Activated CD4-positive, alpha-beta T cell treated with anti-CD3 and anti-CD28 coated beads, Interleukin-2, amount 10 ng/mL, durations not matched to agents 24 days and 14 days (primary cell): ENCODE data around the gene KRT25. TPM values are rescaled to one million over a fixed set of nuclear protein-coding genes. Genes with fewer than 3 reads are reported as not detected.
"Not testable (repeated sequence)": the region's sequence is repeated elsewhere in the genome, so short reads cannot be mapped to it uniquely, and the experiment has no call there.

ENCODE experiments used
- DNase-seq: peaks from one replicate; pipeline ENCODE4 v3.0.0; 2022
- H3K27ac Mint-ChIP-seq: one replicate; pipeline ENCODE4 v1.8.0; 2022; ENCODE audit warnings: mild to moderate bottlenecking, mixed read lengths
- H3K27me3 Mint-ChIP-seq: one replicate; pipeline ENCODE4 v1.8.0; 2022; ENCODE audit warnings: mixed read lengths
- H3K36me3 Mint-ChIP-seq: one replicate; pipeline ENCODE4 v1.8.0; 2022; ENCODE audit warnings: low read depth, mild to moderate bottlenecking, mixed read lengths
- H3K4me1 Mint-ChIP-seq: one replicate; pipeline ENCODE4 v1.8.0; 2021; ENCODE audit warnings: mixed read lengths
- H3K4me3 Mint-ChIP-seq: one replicate; pipeline ENCODE4 v1.8.0; 2022; ENCODE audit warnings: mild to moderate bottlenecking, moderate library complexity, mixed read lengths
- H3K9me3 Mint-ChIP-seq: one replicate; pipeline ENCODE4 v1.8.0; 2021; ENCODE audit warnings: mixed read lengths
- intact Hi-C: fragments of 100-400 bp; cut with micrococcal nuclease; formaldehyde crosslinking; loops from one replicate; pipeline ENCODE4 v1.15.1; 2023
- total RNA-seq: library from RNA; stranded (reverse); gene quantifications from 2 replicates; pipeline ENCODE4 v1.2.3, GENCODE V29; 2022

Gene KRT25
- total RNA-seq, 1 donor from 2014 or later = not detected

- intact Hi-C loops = no loop called here
- Mint-ChIP-seq H3K9me3 (no peaks in the 10 kb centered on the region), H3K4me3 (no peak overlapping the region), H3K27ac (no peak overlapping the region), H3K4me1 (no peaks in the 10 kb centered on the region), H3K27me3 (peaks cover 52% of the 10 kb centered on the region), H3K36me3 (no peaks in the 10 kb centered on the region)
- no peak for DNase-seq
These were observed 23.3 kb upstream of the KRT25 start for GRCh38 chr17:40778461-40778860.

- Mint-ChIP-seq H3K27ac (no peak overlapping the region), H3K4me1 (no peaks in the 10 kb centered on the region), H3K4me3 (no peak overlapping the region), H3K27me3 (peaks cover 50% of the 10 kb centered on the region), H3K9me3 (no peaks in the 10 kb centered on the region), H3K36me3 (no peaks in the 10 kb centered on the region)
- intact Hi-C loops = no loop called here
- no peak for DNase-seq
These were observed 22.8 kb upstream of the KRT25 start for GRCh38 chr17:40777971-40778370.

GRCh38 chr17:40777459-40777858 is 22.3 kb upstream of the KRT25 start:
- no peaks in the 10 kb centered on the region for H3K9me3 Mint-ChIP-seq
- peaks cover 55% of the 10 kb centered on the region for H3K27me3 Mint-ChIP-seq
- intact Hi-C loops = no loop called here
- no peak overlapping the region for H3K27ac Mint-ChIP-seq
- H3K4me3 Mint-ChIP-seq = no peak overlapping the region
- DNase-seq = no peak
- H3K36me3 Mint-ChIP-seq = no peaks in the 10 kb centered on the region
- H3K4me1 Mint-ChIP-seq = no peaks in the 10 kb centered on the region

- Mint-ChIP-seq H3K36me3 (no peaks in the 10 kb centered on the region), H3K27me3 (peaks cover 58% of the 10 kb centered on the region), H3K9me3 (no peaks in the 10 kb centered on the region), H3K4me3 (no peak overlapping the region), H3K4me1 (no peaks in the 10 kb centered on the region), H3K27ac (no peak overlapping the region)
- no peak for DNase-seq
- intact Hi-C loops = no loop called here
These were observed 20.8 kb upstream of the KRT25 start for GRCh38 chr17:40775945-40776344.

- intact Hi-C loops = no loop called here
- Mint-ChIP-seq H3K27me3 (peaks cover 46% of the 10 kb centered on the region), H3K4me3 (no peak within 1 kb of the TSS), H3K9me3 (no peaks in the 10 kb centered on the region), H3K4me1 (no peaks in the 10 kb centered on the region), H3K27ac (no peak within 1 kb of the TSS), H3K36me3 (no peaks in the 10 kb centered on the region)
- DNase-seq = no peak
These were observed 17.0 kb upstream of the KRT25 start, which contains the start of gene KRT26 for GRCh38 chr17:40772101-40772500. TSS of gene KRT26 (minus strand) at chr17:40772201. CDS start at chr17:40772113, 88 bp downstream.

- peaks cover 26% of the 10 kb centered on the region for H3K27me3 Mint-ChIP-seq
- no peaks in the 10 kb centered on the region for H3K4me1 Mint-ChIP-seq
- H3K9me3 Mint-ChIP-seq = peaks cover 25% of the 10 kb centered on the region
- no peak overlapping the region for H3K27ac Mint-ChIP-seq
- H3K36me3 Mint-ChIP-seq = no peaks in the 10 kb centered on the region
- H3K4me3 Mint-ChIP-seq = no peak overlapping the region
- no peak for DNase-seq
- intact Hi-C loops = no loop called here
These were observed 10.5 kb upstream of the KRT25 start for GRCh38 chr17:40765657-40766056.

GRCh38 chr17:40763752-40764151 is 8.6 kb upstream of the KRT25 start:
- peaks cover 20% of the 10 kb centered on the region for H3K27me3 Mint-ChIP-seq

GRCh38 chr17:40760105-40761016 is 5.2 kb upstream of the KRT25 start:
- H3K4me3 Mint-ChIP-seq = no peak overlapping the region
- peaks cover 41% of the 10 kb centered on the region for H3K9me3 Mint-ChIP-seq
- no peaks in the 10 kb centered on the region for H3K36me3 Mint-ChIP-seq
- H3K27ac Mint-ChIP-seq = no peak overlapping the region
- intact Hi-C loops = no loop called here
- DNase-seq = no peak
- peaks cover 22% of the 10 kb centered on the region for H3K27me3 Mint-ChIP-seq
- H3K4me1 Mint-ChIP-seq = no peaks in the 10 kb centered on the region

More at GRCh38 chr17:40763752-40764151, 8.6 kb upstream of the KRT25 start:
- no peaks in the 10 kb centered on the region for H3K4me1 Mint-ChIP-seq
- no peak for DNase-seq
- H3K9me3 Mint-ChIP-seq = peaks cover 34% of the 10 kb centered on the region
- no peak overlapping the region for H3K27ac Mint-ChIP-seq
- no peak overlapping the region for H3K4me3 Mint-ChIP-seq
- intact Hi-C loops = no loop called here
- H3K36me3 Mint-ChIP-seq = no peaks in the 10 kb centered on the region

- Mint-ChIP-seq H3K4me3 (no peak overlapping the region), H3K27me3 (peaks cover 35% of the 10 kb centered on the region), H3K4me1 (no peaks in the 10 kb centered on the region), H3K36me3 (no peaks in the 10 kb centered on the region), H3K27ac (no peak overlapping the region), H3K9me3 (peaks cover 9% of the 10 kb centered on the region)
- no peak for DNase-seq
- intact Hi-C loops = no loop called here
These were observed 1.3 kb downstream of the KRT25 start for GRCh38 chr17:40753804-40754203.

GRCh38 chr17:40751065-40751464 is 4.1 kb downstream of the KRT25 start:
- intact Hi-C loops = no loop called here
- H3K9me3 Mint-ChIP-seq = peaks cover 4% of the 10 kb centered on the region
- no peaks in the 10 kb centered on the region for H3K4me1 Mint-ChIP-seq
- H3K27ac Mint-ChIP-seq = no peak overlapping the region
- H3K27me3 Mint-ChIP-seq = peaks cover 37% of the 10 kb centered on the region
- no peaks in the 10 kb centered on the region for H3K36me3 Mint-ChIP-seq
- peak; percentile 41 for DNase-seq
- no peak overlapping the region for H3K4me3 Mint-ChIP-seq

GRCh38 chr17:40750391-40750790 is 4.7 kb downstream of the KRT25 start:
- H3K27me3 Mint-ChIP-seq = peaks cover 34% of the 10 kb centered on the region
- no peaks in the 10 kb centered on the region for H3K4me1 Mint-ChIP-seq
- H3K36me3 Mint-ChIP-seq = no peaks in the 10 kb centered on the region
- DNase-seq = no peak
- peaks cover 4% of the 10 kb centered on the region for H3K9me3 Mint-ChIP-seq
- H3K27ac Mint-ChIP-seq = no peak overlapping the region
- intact Hi-C loops = no loop called here
- no peak overlapping the region for H3K4me3 Mint-ChIP-seq

GRCh38 chr17:40748666-40749065 is 6.5 kb downstream of the KRT25 start:
- H3K4me1 Mint-ChIP-seq, H3K36me3 Mint-ChIP-seq, H3K9me3 Mint-ChIP-seq, H3K27ac Mint-ChIP-seq, DNase-seq, intact Hi-C loops, H3K4me3 Mint-ChIP-seq: not testable (repeated sequence)
- H3K27me3 Mint-ChIP-seq = peaks cover 38% of the 10 kb centered on the region

- Mint-ChIP-seq H3K9me3 (peaks cover 6% of the 10 kb centered on the region), H3K36me3 (no peaks in the 10 kb centered on the region), H3K27me3 (peaks cover 39% of the 10 kb centered on the region), H3K4me3 (no peak overlapping the region), H3K27ac (no peak overlapping the region), H3K4me1 (no peaks in the 10 kb centered on the region)
- peak; percentile 32 for DNase-seq
- intact Hi-C loops = no loop called here
These were observed 16.6 kb downstream of the KRT25 start for GRCh38 chr17:40738553-40738952.

GRCh38 chr17:40735016-40735415 is 20.1 kb downstream of the KRT25 start:
- Mint-ChIP-seq H3K27me3 (peaks cover 47% of the 10 kb centered on the region), H3K27ac (no peak overlapping the region), H3K4me3 (no peak overlapping the region), H3K9me3 (no peaks in the 10 kb centered on the region), H3K4me1 (no peaks in the 10 kb centered on the region), H3K36me3 (no peaks in the 10 kb centered on the region)
- intact Hi-C loops = no loop called here
- no peak for DNase-seq
